HCT116 (cell line): ENCODE results near the gene FBXO24. TPM values are rescaled to one million over a fixed set of nuclear protein-coding genes. Genes with fewer than 3 reads are reported as not detected.

Experiments
- ATAC-seq: fragments of 200-7000 bp; cut with Tn5 transposase; 2 replicates; pipeline ENCODE4 v1.9.1; 2020; ENCODE audit warnings: mild to moderate bottlenecking, moderate library complexity
- BruUV-seq: library from RNA; stranded (reverse); fragments of 400-500 nt; replicated peaks from 2 replicates; lab custom pipeline; 2021; lab: Mats Ljungman, UMichigan
- CTCF ChIA-PET: fragments of 300-600 bp; sonication (Branson Sonifier 250); formaldehyde crosslinking; loops from one replicate; lab custom pipeline; 2021; ENCODE audit warnings: antibody characterized with exemption; lab: Charles Lee
- POLR2A ChIA-PET: fragments of 300-600, 350-600 bp; sonication (Branson Sonifier 250); formaldehyde crosslinking; loops from one replicate; lab custom pipeline; 2021; ENCODE audit warnings: antibody characterized with exemption; lab: Charles Lee
- RAD21 ChIA-PET, 2 experiments: fragments of 300-600 bp; sonication (Branson Sonifier 250); formaldehyde crosslinking; loops; one replicate each; lab custom pipeline; 2023; ENCODE audit warnings: low total read pairs in 2 of 2; ENCODE audit not compliant: uncharacterized antibody in 2 of 2, unreplicated experiment in 2 of 2, low non-redundant PET in 1 of 2; lab: Charles Lee
- DNase-seq: peaks from one replicate; pipeline ENCODE4 v3.0.0-alpha.2; 2010; ENCODE audit warnings: low read depth, low spot score
- H2AFZ ChIP-seq: fragments of 200-600 bp; shearing (Covaris generic), sonication (generic); 2 replicates; pipeline ENCODE4 v1.6.1; 2017; ENCODE audit warnings: low read depth, mixed run types, mixed read lengths, antibody characterized with exemption, low read length; ENCODE audit not compliant: poor library complexity, severe bottlenecking
- H3K27ac ChIP-seq: 2 replicates; pipeline ENCODE4 v1.5.1; 2012; ENCODE audit warnings: low read depth, low read length
- H3K27me3 ChIP-seq: fragments of 200-600 bp; sonication (generic); 2 replicates; pipeline ENCODE4 v1.6.1; 2016; ENCODE audit warnings: mixed run types, low read length, mixed read lengths; ENCODE audit not compliant: insufficient read depth
- H3K36me3 ChIP-seq, 2 experiments: fragments of 200-500 bp in 1 of 2; fragments of 200-600 bp in 1 of 2; sonication (Bioruptor generic) in 1 of 2; sonication (generic) in 1 of 2; 2 replicates each; pipeline versions ENCODE4 v1.5.1 to v1.6.1; 2014 to 2016; ENCODE audit warnings: low read length in 2 of 2, inconsistent platforms in 1 of 2, mixed read lengths in 1 of 2, mixed run types in 1 of 2; ENCODE audit not compliant: insufficient read depth in 2 of 2, control insufficient read depth in 1 of 2
- H3K4me1 ChIP-seq, 2 experiments: fragments of 200-600 bp in 1 of 2; sonication (generic) in 1 of 2; 2 replicates each; pipeline versions ENCODE4 v1.5.1 to v1.6.1; 2012 to 2017; ENCODE audit warnings: low read length in 2 of 2, inconsistent platforms in 1 of 2, mild to moderate bottlenecking in 1 of 2, mixed read lengths in 1 of 2, mixed run types in 1 of 2, moderate library complexity in 1 of 2; ENCODE audit not compliant: insufficient read depth in 2 of 2, control insufficient read depth in 1 of 2
- H3K4me2 ChIP-seq: fragments of 200-600 bp; sonication (generic); 2 replicates; pipeline ENCODE4 v1.6.1; 2017; ENCODE audit warnings: mixed run types, low read length, mixed read lengths
- H3K4me3 ChIP-seq, 2 experiments: fragments of 200-600 bp in 1 of 2; sonication (generic) in 1 of 2; replicated peaks in 1 of 2; 2 replicates each; pipeline ENCODE4 v1.5.1; 2011 to 2016; ENCODE audit warnings: low read length in 2 of 2, control low read depth in 1 of 2, low read depth in 1 of 2, mild to moderate bottlenecking in 1 of 2, mixed read lengths in 1 of 2, mixed run types in 1 of 2
- H3K79me2 ChIP-seq: fragments of 200-600 bp; sonication (generic); 2 replicates; pipeline ENCODE4 v1.6.1; 2017; ENCODE audit warnings: mild to moderate bottlenecking, mixed run types, low read length, moderate library complexity, mixed read lengths; ENCODE audit not compliant: insufficient read depth
- H3K9ac ChIP-seq: fragments of 200-600 bp; sonication (generic); 2 replicates; pipeline ENCODE4 v1.6.1; 2016; ENCODE audit warnings: low read length, mixed read lengths
- H3K9me2 ChIP-seq: fragments of 200-600 bp; sonication (generic), shearing (Covaris generic); 2 replicates; pipeline ENCODE4 v1.6.1; 2017; ENCODE audit warnings: mixed run types, mild to moderate bottlenecking, moderate library complexity; ENCODE audit not compliant: insufficient read depth
- H3K9me3 ChIP-seq, 2 experiments: fragments of 200-500 bp in 1 of 2; fragments of 200-600 bp in 1 of 2; sonication (Bioruptor generic) in 1 of 2; sonication (generic) in 1 of 2; 2 replicates each; pipeline ENCODE4 v1.6.1; 2014 to 2017; ENCODE audit warnings: low read length in 2 of 2, mixed read lengths in 2 of 2, inconsistent platforms in 1 of 2, low read depth in 1 of 2, mild to moderate bottlenecking in 1 of 2, mixed run types in 1 of 2, moderate library complexity in 1 of 2; ENCODE audit not compliant: control insufficient read depth in 1 of 2, insufficient read depth in 1 of 2
- H4K20me1 ChIP-seq: fragments of 200-600 bp; sonication (generic), shearing (Covaris generic); 2 replicates; pipeline ENCODE4 v1.6.1; 2017; ENCODE audit warnings: mixed run types, mild to moderate bottlenecking, moderate library complexity; ENCODE audit not compliant: insufficient read depth
- ATF3 ChIP-seq: IDR thresholded peaks from 2 replicates; pipeline ENCODE4 v1.6.1; 2012
- EGR1 ChIP-seq: IDR thresholded peaks from 2 replicates; pipeline ENCODE4 v1.6.1; 2012; ENCODE audit warnings: low read depth
- ELF1 ChIP-seq: IDR thresholded peaks from 2 replicates; pipeline ENCODE4 v1.6.1; 2012; ENCODE audit warnings: low read depth, borderline replicate concordance
- POLR2AphosphoS5 ChIP-seq: IDR thresholded peaks from 2 replicates; pipeline ENCODE4 v1.6.1; 2011; ENCODE audit warnings: mild to moderate bottlenecking, low read depth, low read length, moderate library complexity
- RAD21 ChIP-seq: IDR thresholded peaks from 2 replicates; pipeline ENCODE4 v1.6.1; 2012; ENCODE audit warnings: low read depth, mild to moderate bottlenecking
- REST ChIP-seq: IDR thresholded peaks from 2 replicates; pipeline ENCODE4 v1.6.1; 2012; ENCODE audit warnings: low read depth
- TCF7L2 ChIP-seq: IDR thresholded peaks from 2 replicates; pipeline ENCODE4 v1.7.0; 2011; ENCODE audit warnings: borderline replicate concordance, inconsistent platforms; ENCODE audit not compliant: insufficient read depth, insufficient read length; ENCODE audit errors: extremely low read depth
- ZBTB33 ChIP-seq: IDR thresholded peaks from 2 replicates; pipeline ENCODE4 v1.6.1; 2011; ENCODE audit warnings: mild to moderate bottlenecking, low read length, moderate library complexity; ENCODE audit not compliant: insufficient replicate concordance; ENCODE audit errors: extremely low read depth
- ZFX ChIP-seq: fragments of 450-650 bp; IDR thresholded peaks from 2 replicates; pipeline ENCODE4 v1.6.1; 2017
- intact Hi-C: fragments of 100-400 bp; cut with micrococcal nuclease; formaldehyde crosslinking; loops from 2 replicates; pipeline ENCODE4 v1.10.0; 2022
- total RNA-seq: library from RNA; stranded (reverse); gene quantifications from one replicate; pipeline ENCODE4 v1.2.1, GENCODE V29; 2021; ENCODE audit not compliant: unreplicated experiment

Gene FBXO24
- total RNA-seq, 1 experiment from 2014 or later = 2.1 TPM

- no peak for DNase-seq
- Histone ChIP-seq H3K4me3 (no peak overlapping the region), H2AFZ (no peak overlapping the region), H3K9me3 (no peaks in the 10 kb centered on the region), H3K27ac (no peak overlapping the region), H3K9me2 (no peaks in the 10 kb centered on the region), H3K27me3 (no peaks in the 10 kb centered on the region), H4K20me1 (no peaks in the 10 kb centered on the region), H3K79me2 (no peaks in the 10 kb centered on the region), H3K9ac (no peak overlapping the region), H3K4me1 (peaks cover 0 to 42% of the 10 kb centered on the region in 2 experiments; a peak in 3 of 4 replicates), H3K4me2 (no peak overlapping the region), H3K36me3 (no peaks in the 10 kb centered on the region)
- ChIA-PET CTCF (no interaction called here), POLR2A (no interaction called here), RAD21 (no interaction called here)
- no TSS peak for BruUV-seq
- TF ChIP-seq ATF3 (no peak), TCF7L2 (no peak), RAD21 (no peak), ELF1 (no peak), POLR2AphosphoS5 (no peak), ZBTB33 (no peak), EGR1 (no peak), ZFX (no peak), REST (no peak)
- intact Hi-C loops = no loop called here
- ATAC-seq = no peak
These were observed 14.6 kb downstream of the FBXO24 start for GRCh38 chr7:100600730-100601038.
